NCI-H524 treated with DMSO at 0.1 percent for 48 hours (cell line): ENCODE results near the gene ZNF385B.
"Not testable (repeated sequence)": the region's sequence is repeated elsewhere in the genome, so short reads cannot be mapped to it uniquely, and the experiment has no call there.

ENCODE experiments used
- DNase-seq: peaks from one replicate; lab custom pipeline; 2025; lab: John Stamatoyannopoulos, UW

The ZNF385B gene

GRCh38 chr2:179861416-179862067, at the start of gene ZNF385B:
TSS of gene ZNF385B (minus strand) at chr2:179861612.
- DNase-seq = no peak

- no peak for DNase-seq
Observed at GRCh38 chr2:179910735-179911113, 49.3 kb upstream of the ZNF385B start.

- no peak for DNase-seq
Observed at GRCh38 chr2:179909845-179910734, 48.7 kb upstream of the ZNF385B start.

- no peak for DNase-seq
Observed at GRCh38 chr2:179900655-179901054, 39.2 kb upstream of the ZNF385B start.

- no peak for DNase-seq
Observed at GRCh38 chr2:179899666-179900065, 38.3 kb upstream of the ZNF385B start.

GRCh38 chr2:179898873-179899272, 37.5 kb upstream of the ZNF385B start:
- no peak for DNase-seq

GRCh38 chr2:179893616-179894015, 32.2 kb upstream of the ZNF385B start:
- DNase-seq = no peak

- DNase-seq = no peak
Observed at GRCh38 chr2:179891237-179891636, 29.8 kb upstream of the ZNF385B start.

- no peak for DNase-seq
Observed at GRCh38 chr2:179890666-179891065, 29.3 kb upstream of the ZNF385B start.

GRCh38 chr2:179888642-179889041, 27.2 kb upstream of the ZNF385B start:
- not testable (repeated sequence) for DNase-seq

- no peak for DNase-seq
Observed at GRCh38 chr2:179884193-179884592, 22.8 kb upstream of the ZNF385B start.

GRCh38 chr2:179882851-179883806, 21.7 kb upstream of the ZNF385B start:
- no peak for DNase-seq

GRCh38 chr2:179877601-179878364, 16.4 kb upstream of the ZNF385B start:
- DNase-seq = no peak

- no peak for DNase-seq
Observed at GRCh38 chr2:179876266-179876665, 14.9 kb upstream of the ZNF385B start.

GRCh38 chr2:179875864-179876263, 14.5 kb upstream of the ZNF385B start:
- DNase-seq = no peak

GRCh38 chr2:179862898-179863458, 1.6 kb upstream of the ZNF385B start:
- no peak for DNase-seq

- DNase-seq = no peak
Observed at GRCh38 chr2:179861027-179861415, 391 bp downstream of the ZNF385B start.

- no peak for DNase-seq
Observed at GRCh38 chr2:179860255-179861026, 971 bp downstream of the ZNF385B start.

GRCh38 chr2:179859523-179859922, 1.9 kb downstream of the ZNF385B start:
- no peak for DNase-seq

- DNase-seq = no peak
Observed at GRCh38 chr2:179857236-179857635, 4.2 kb downstream of the ZNF385B start.
